GM21381 (cell line): ENCODE measurements around the gene IL17F.

Experiments
- ATAC-seq: cut with Tn5 transposase; IDR thresholded peaks from one replicate; pipeline ENCODE4 v1.9.1; 2021; ENCODE audit warnings: mild to moderate bottlenecking, moderate library complexity; ENCODE audit not compliant: unreplicated experiment

The IL17F gene

GRCh38 chr6:52195886-52196285 lies 48.4 kb downstream of the IL17F start:
- no peak for ATAC-seq

DNA sequence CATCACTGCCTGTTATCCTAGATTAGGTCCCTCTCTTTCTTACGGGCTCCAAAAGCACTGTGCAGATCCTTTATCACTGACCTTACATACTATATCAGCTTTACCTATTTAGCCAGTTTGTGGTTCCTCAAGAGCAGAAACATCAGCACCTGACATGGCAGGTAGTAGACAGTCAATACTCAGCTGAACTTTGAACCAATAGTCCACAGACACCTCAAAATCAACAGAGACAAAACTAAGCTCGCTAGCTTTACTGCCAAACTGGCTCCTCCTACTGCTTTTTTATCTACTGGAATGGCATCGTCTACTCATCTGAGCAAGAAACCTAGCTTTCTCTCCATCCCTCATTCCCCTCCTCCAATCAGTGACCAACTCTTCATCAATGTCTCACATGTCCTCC lies 52.5 kb downstream of the IL17F start:
- no peak for ATAC-seq

- no peak for ATAC-seq
Observed at GRCh38 chr6:52190409-52190808, 53.9 kb downstream of the IL17F start.

DNA sequence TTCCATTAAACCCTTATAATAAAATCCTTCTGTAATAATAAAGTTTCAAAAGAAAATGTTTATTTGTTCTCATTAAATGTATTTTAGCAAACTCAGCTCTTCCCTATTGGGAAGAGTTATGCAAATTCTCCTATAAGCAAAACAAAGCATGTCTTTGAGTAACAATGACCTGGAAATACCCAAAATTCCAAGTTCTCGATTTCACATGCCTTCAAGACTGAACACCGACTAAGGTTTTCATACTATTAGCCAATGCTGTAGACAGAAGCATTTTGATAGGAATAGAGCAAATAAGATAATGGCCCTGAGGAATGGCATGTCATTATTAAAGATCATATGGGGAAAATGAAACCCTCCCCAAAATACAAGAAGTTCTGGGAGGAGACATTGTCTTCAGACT lies 54.3 kb downstream of the IL17F start:
- no peak for ATAC-seq

- no peak for ATAC-seq
Observed at GRCh38 chr6:52187098-52187497, 57.2 kb downstream of the IL17F start.
